ENCODE data around the gene STING1. TPM values are rescaled to one million over a fixed set of nuclear protein-coding genes. Genes with fewer than 3 reads are reported as not detected.

STING1 gene
- total RNA-seq, 1 experiment from 2014 or later, result 0.48 TPM

DNA sequence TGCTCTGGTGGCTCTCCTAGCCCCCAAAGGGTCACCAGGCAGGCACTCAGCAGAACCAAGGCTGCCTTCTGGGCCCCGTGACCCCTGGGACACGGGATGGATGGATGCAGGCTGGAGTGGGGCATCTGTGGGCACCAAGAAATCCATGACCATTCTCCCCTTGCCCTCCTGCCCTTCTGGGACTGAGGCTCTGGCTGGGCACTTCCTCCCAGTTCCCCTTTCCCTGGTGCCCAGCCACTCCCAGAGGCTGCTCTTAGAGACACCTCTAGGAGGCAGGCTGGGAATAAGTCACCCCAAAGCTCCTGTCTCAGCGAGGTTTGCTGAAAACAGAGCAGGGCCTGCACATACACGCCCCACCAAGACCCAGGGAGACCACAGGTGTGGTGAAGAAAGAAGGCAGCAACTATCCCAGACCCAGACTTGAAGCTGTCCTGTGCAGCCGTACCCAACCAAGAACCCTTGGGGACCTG is 943 bp downstream of the STING1 start:
- no peak overlapping the region for H2BK5ac ChIP-seq (ENCODE audit: insufficient read length, low read length)
- H4K91ac ChIP-seq (ENCODE audit: insufficient read length, low read depth, low read length), result no peak overlapping the region
- H3K27ac ChIP-seq (ENCODE audit: insufficient read length, low read depth, low read length), result no peak overlapping the region
- H4K20me1 ChIP-seq (ENCODE audit: control insufficient read depth, insufficient read depth, insufficient read length), result no peaks in the 10 kb centered on the region
- no peaks in the 10 kb centered on the region for H3K79me1 ChIP-seq (ENCODE audit: insufficient read depth, low read depth, low read length, poor library complexity, severe bottlenecking)
- H3K4me2 ChIP-seq (ENCODE audit: insufficient read depth, insufficient read length, low read length), result no peak overlapping the region
- Mint-ChIP-seq H3K27ac (peak overlapping the region in 1 of 3 experiments; percentile 70; a peak in 2 of 7 replicates), H3K4me1 (peaks cover 12 to 33% of the 10 kb centered on the region in 2 experiments), H3K27me3 (ENCODE audit: low read depth) (no peaks in the 10 kb centered on the region), H3K36me3 (ENCODE audit: insufficient read depth in 1 of 3, low read depth in 3 of 3) (no peaks in the 10 kb centered on the region), H3K9me3 (no peaks in the 10 kb centered on the region), H3K4me3 (no peak overlapping the region)
- no peak overlapping the region for H2BK20ac ChIP-seq (ENCODE audit: low read depth, low read length, poor library complexity, severe bottlenecking)
- H3K4ac ChIP-seq (ENCODE audit: low read depth, low read length), result no peak overlapping the region
- H3K23me2 ChIP-seq (ENCODE audit: insufficient read length, low read depth, low read length, poor library complexity, severe bottlenecking), result no peaks in the 10 kb centered on the region
- TF ChIP-seq, protein P1, sequence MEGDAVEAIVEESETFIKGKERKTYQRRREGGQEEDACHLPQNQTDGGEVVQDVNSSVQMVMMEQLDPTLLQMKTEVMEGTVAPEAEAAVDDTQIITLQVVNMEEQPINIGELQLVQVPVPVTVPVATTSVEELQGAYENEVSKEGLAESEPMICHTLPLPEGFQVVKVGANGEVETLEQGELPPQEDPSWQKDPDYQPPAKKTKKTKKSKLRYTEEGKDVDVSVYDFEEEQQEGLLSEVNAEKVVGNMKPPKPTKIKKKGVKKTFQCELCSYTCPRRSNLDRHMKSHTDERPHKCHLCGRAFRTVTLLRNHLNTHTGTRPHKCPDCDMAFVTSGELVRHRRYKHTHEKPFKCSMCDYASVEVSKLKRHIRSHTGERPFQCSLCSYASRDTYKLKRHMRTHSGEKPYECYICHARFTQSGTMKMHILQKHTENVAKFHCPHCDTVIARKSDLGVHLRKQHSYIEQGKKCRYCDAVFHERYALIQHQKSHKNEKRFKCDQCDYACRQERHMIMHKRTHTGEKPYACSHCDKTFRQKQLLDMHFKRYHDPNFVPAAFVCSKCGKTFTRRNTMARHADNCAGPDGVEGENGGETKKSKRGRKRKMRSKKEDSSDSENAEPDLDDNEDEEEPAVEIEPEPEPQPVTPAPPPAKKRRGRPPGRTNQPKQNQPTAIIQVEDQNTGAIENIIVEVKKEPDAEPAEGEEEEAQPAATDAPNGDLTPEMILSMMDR (conservative IDR thresholded peaks at IDR 0.05), result peak; percentile 28; the same call in 2 of the 3 replicates
- no peak overlapping the region for H3K56ac ChIP-seq (ENCODE audit: insufficient read length, low read depth, low read length)
- H3K9me3 ChIP-seq (ENCODE audit: control insufficient read depth, low read depth, low read length), result no peaks in the 10 kb centered on the region
- H3K23ac ChIP-seq (ENCODE audit: insufficient read length, low read depth, low read length), result no peak overlapping the region
- H3K18ac ChIP-seq (ENCODE audit: insufficient read length, low read depth, low read length), result no peak overlapping the region
- H3K9ac ChIP-seq (ENCODE audit: extremely low read depth, insufficient read length, low read length), result no peak overlapping the region
- no peak overlapping the region for H3K14ac ChIP-seq (ENCODE audit: insufficient read depth, low read length)
- DNase-seq, result no peak
- H4K5ac ChIP-seq (ENCODE audit: insufficient read length, low read depth, low read length), result no peak overlapping the region
- no peak overlapping the region for H3T11ph ChIP-seq (ENCODE audit: low read length)
- no peaks in the 10 kb centered on the region for H3K79me2 ChIP-seq (ENCODE audit: insufficient read depth, low read length)
- no peaks in the 10 kb centered on the region for H3K27me3 ChIP-seq (ENCODE audit: insufficient read depth, low read length)
- H2AFZ ChIP-seq (ENCODE audit: low read length), result no peak overlapping the region
- WGBS (ENCODE audit: extremely low coverage, insufficient read length, low lambda C conversion rate), result no CpG with 5 or more reads among the region's 5 CpGs
- no peaks in the 10 kb centered on the region; the same call in 1 of the 2 replicates for H3K4me1 ChIP-seq (ENCODE audit: insufficient read depth, low read length)
- no peak overlapping the region for H2BK120ac ChIP-seq (ENCODE audit: low read depth, low read length, poor library complexity, severe bottlenecking)
- no peak overlapping the region for H2BK12ac ChIP-seq (ENCODE audit: insufficient read length, low read depth, low read length)
- H2AK5ac ChIP-seq (ENCODE audit: insufficient read length, low read length), result no peak overlapping the region
- no peak overlapping the region for H4K8ac ChIP-seq (replicated peaks; ENCODE audit: insufficient read length, low read depth, low read length)
- H2BK15ac ChIP-seq (ENCODE audit: low read depth, low read length), result no peak overlapping the region

Measured in H9 (cell line).